Small intestine (tissue), 7 donors: ENCODE measurements around the gene ZNF740. TPM values are rescaled to one million over a fixed set of nuclear protein-coding genes. Genes with fewer than 3 reads are reported as not detected.

ENCODE experiments used
- DNase-seq, 2 donors: peaks; one replicate each; pipeline versions ENCODE4 v3.0.0 to v3.0.0-alpha.2; 2013
- FAIRE-seq: peaks from 2 replicates; lab custom pipeline; 2012; peaks lifted over from hg19 to GRCh38; lab: Jason Lieb, UNC
- H3K27ac ChIP-seq, 3 donors: one replicate each; pipeline ENCODE4 v1.5.1; 2013; ENCODE audit warnings: low read length in 2 of 3, mild to moderate bottlenecking in 2 of 3, control low read depth in 1 of 3, inconsistent platforms in 1 of 3, low read depth in 1 of 3, moderate library complexity in 1 of 3
- H3K27me3 ChIP-seq, 3 donors: one replicate each; pipeline ENCODE4 v1.6.1; 2013; ENCODE audit warnings: low read length in 3 of 3, inconsistent platforms in 1 of 3; ENCODE audit not compliant: control insufficient read depth in 3 of 3, insufficient read depth in 3 of 3
- H3K36me3 ChIP-seq, 3 donors: one replicate each; pipeline ENCODE4 v1.6.1; 2013; ENCODE audit warnings: low read length in 3 of 3, inconsistent platforms in 1 of 3, low read depth in 1 of 3, mild to moderate bottlenecking in 1 of 3, moderate library complexity in 1 of 3; ENCODE audit not compliant: control insufficient read depth in 3 of 3, insufficient read depth in 2 of 3
- H3K4me1 ChIP-seq, 3 donors: one replicate each; pipeline ENCODE4 v1.6.1; 2013; ENCODE audit warnings: low read length in 2 of 3, inconsistent platforms in 1 of 3, low read depth in 1 of 3, mild to moderate bottlenecking in 1 of 3, moderate library complexity in 1 of 3; ENCODE audit not compliant: control insufficient read depth in 3 of 3, insufficient read depth in 2 of 3
- H3K4me3 ChIP-seq, 3 donors: one replicate each; pipeline ENCODE4 v1.5.1; 2013; ENCODE audit warnings: low read length in 3 of 3, control low read depth in 1 of 3, inconsistent platforms in 1 of 3, low read depth in 1 of 3, mild to moderate bottlenecking in 1 of 3, moderate library complexity in 1 of 3
- H3K9me3 ChIP-seq, 2 donors: one replicate each; pipeline ENCODE4 v1.6.1; 2013; ENCODE audit warnings: low read depth in 1 of 2, low read length in 1 of 2; ENCODE audit not compliant: control insufficient read depth in 2 of 2, insufficient read depth in 1 of 2
- WGBS, 3 donors: extraction: QIAGEN DNeasy Blood & Tissue Kit; methylation state at CpG; one replicate each; pipeline ENCODE4 v1.1.7; 2013; 5-methylcytosine and 5-hydroxymethylcytosine counted together
- polyA plus RNA-seq, 4 donors: library from polyadenylated mRNA; stranded (reverse) in 3 of 4; unstranded in 1 of 4; fragments of 200-250 nt in 3 of 4; fragments of 120-200 nt in 1 of 4; gene quantifications; one replicate each; pipeline versions ENCODE4 v1.2.1 to v1.2.3, GENCODE V29; 2013
- donor health status: healthy with polysubstance abuse.
- donor health status: control.
- donor health status: control.
- donor health status: Bipolar disorder and iron deficiency.
- donor health status: healthy.

Gene ZNF740
- polyA plus RNA-seq, 4 donors = 2.9 to 23.4 (median 7.1) TPM

GRCh38 chr12:53169644-53170043 lies 10.9 kb upstream of the ZNF740 start:
- DNase-seq = no peak
- whole genome bisulfite sequencing, 3 donors = 96 to 97% (median 97%) methylated on average over 7 of the region's 7 CpGs
- H3K27me3 ChIP-seq = no peaks in the 10 kb centered on the region
- H3K4me3 ChIP-seq = no peak overlapping the region
- peaks cover 0 to 3% (median 0%) of the 10 kb centered on the region in 3 donors for H3K4me1 ChIP-seq
- peaks cover 0 to 37% (median 0%) of the 10 kb centered on the region in 3 donors for H3K36me3 ChIP-seq
- no peak overlapping the region for H3K27ac ChIP-seq
- no peaks in the 10 kb centered on the region for H3K9me3 ChIP-seq
- no peak for FAIRE-seq

GRCh38 chr12:53170215-53170614 lies 10.3 kb upstream of the ZNF740 start:
- H3K27me3 ChIP-seq = no peaks in the 10 kb centered on the region
- H3K36me3 ChIP-seq = peaks cover 0 to 37% (median 0%) of the 10 kb centered on the region in 3 donors
- no peak overlapping the region for H3K27ac ChIP-seq
- H3K4me1 ChIP-seq = peaks cover 0 to 9% (median 1%) of the 10 kb centered on the region in 3 donors
- 91 to 94% (median 93%) methylated on average over 8 of the region's 8 CpGs for WGBS, 3 donors
- H3K4me3 ChIP-seq = no peak overlapping the region
- H3K9me3 ChIP-seq = no peaks in the 10 kb centered on the region
- no peak for DNase-seq
- FAIRE-seq = no peak

GRCh38 chr12:53170876-53171724 lies 9.4 kb upstream of the ZNF740 start:
- H3K27ac ChIP-seq = no peak overlapping the region
- DNase-seq (no peak), FAIRE-seq (no peak)
- H3K9me3 ChIP-seq = no peaks in the 10 kb centered on the region
- H3K36me3 ChIP-seq = peaks cover 0 to 37% (median 0%) of the 10 kb centered on the region in 3 donors
- H3K4me3 ChIP-seq = no peak overlapping the region
- peaks cover 0 to 17% (median 1%) of the 10 kb centered on the region in 3 donors for H3K4me1 ChIP-seq
- 74 to 83% (median 80%) methylated on average over 14 of the region's 14 CpGs for WGBS, 3 donors
- H3K27me3 ChIP-seq = no peaks in the 10 kb centered on the region

- Histone ChIP-seq H3K9me3 (no peaks in the 10 kb centered on the region), H3K36me3 (peaks cover 0 to 37% (median 0%) of the 10 kb centered on the region in 3 donors), H3K27me3 (no peaks in the 10 kb centered on the region), H3K4me3 (no peak overlapping the region), H3K4me1 (peaks cover 0 to 17% (median 1%) of the 10 kb centered on the region in 3 donors), H3K27ac (no peak overlapping the region)
- DNase-seq (no peak), FAIRE-seq (no peak)
- WGBS, 3 donors = 54 to 68% (median 61%) methylated on average over 10 of the region's 10 CpGs
Observed at GRCh38 chr12:53171725-53172329, 8.7 kb upstream of the ZNF740 start.

- Histone ChIP-seq H3K27ac (no peak overlapping the region), H3K9me3 (no peaks in the 10 kb centered on the region), H3K36me3 (peaks cover 0 to 37% (median 0%) of the 10 kb centered on the region in 3 donors), H3K4me1 (peaks cover 0 to 17% (median 1%) of the 10 kb centered on the region in 3 donors), H3K4me3 (no peak overlapping the region), H3K27me3 (no peaks in the 10 kb centered on the region)
- WGBS, 3 donors = 93 to 96% (median 96%) methylated on average over 11 of the region's 11 CpGs
- no peak for FAIRE-seq
- DNase-seq = no peak
Observed at GRCh38 chr12:53172352-53172751, 8.2 kb upstream of the ZNF740 start.

- no peaks in the 10 kb centered on the region for H3K27me3 ChIP-seq
- peaks cover 0 to 17% (median 1%) of the 10 kb centered on the region in 3 donors for H3K4me1 ChIP-seq
- DNase-seq (no peak), FAIRE-seq (no peak)
- peaks cover 0 to 37% (median 0%) of the 10 kb centered on the region in 3 donors for H3K36me3 ChIP-seq
- H3K9me3 ChIP-seq = no peaks in the 10 kb centered on the region
- no peak overlapping the region for H3K4me3 ChIP-seq
- no peak overlapping the region for H3K27ac ChIP-seq
- 91 to 97% (median 93%) methylated on average over 10 of the region's 10 CpGs for WGBS, 3 donors
Observed at GRCh38 chr12:53173085-53173715, 7.3 kb upstream of the ZNF740 start.

- no peaks in the 10 kb centered on the region for H3K27me3 ChIP-seq
- peak overlapping the region; percentile 17 to 52 (median 27) for H3K27ac ChIP-seq
- 40 to 69% (median 48%) methylated on average over 4 of the region's 4 CpGs for WGBS, 3 donors
- H3K9me3 ChIP-seq = no peaks in the 10 kb centered on the region
- peaks cover 0 to 32% (median 0%) of the 10 kb centered on the region in 3 donors for H3K36me3 ChIP-seq
- H3K4me3 ChIP-seq = no peak overlapping the region
- peaks cover 0 to 22% (median 1%) of the 10 kb centered on the region in 3 donors for H3K4me1 ChIP-seq
- FAIRE-seq (no peak), DNase-seq (peak; percentile 54 to 77)
Observed at GRCh38 chr12:53174881-53175491, 5.5 kb upstream of the ZNF740 start.

- Histone ChIP-seq H3K27me3 (no peaks in the 10 kb centered on the region), H3K9me3 (no peaks in the 10 kb centered on the region), H3K4me3 (no peak overlapping the region), H3K4me1 (peaks cover 1 to 25% (median 4%) of the 10 kb centered on the region in 3 donors), H3K27ac (no peak overlapping the region), H3K36me3 (peaks cover 0 to 14% (median 0%) of the 10 kb centered on the region in 3 donors)
- 96 to 97% (median 97%) methylated on average over 3 of the region's 3 CpGs for WGBS, 3 donors
- no peak for DNase-seq
- no peak for FAIRE-seq
Observed at GRCh38 chr12:53176750-53177149, 3.8 kb upstream of the ZNF740 start.
